Endodermal cell (in vitro differentiated cells): ENCODE measurements around the gene DEGS1. TPM values are rescaled to one million over a fixed set of nuclear protein-coding genes. Genes with fewer than 3 reads are reported as not detected.

ENCODE experiments used
- DNase-seq: peaks from one replicate; pipeline ENCODE4 v3.0.0-alpha.2; 2017
- H3K27ac ChIP-seq: 2 replicates; pipeline ENCODE4 v1.5.1; 2013; ENCODE audit warnings: mild to moderate bottlenecking, low read depth, low read length, moderate library complexity
- H3K27me3 ChIP-seq: 2 replicates; pipeline ENCODE4 v1.6.1; 2013; ENCODE audit warnings: mild to moderate bottlenecking, low read length, moderate library complexity; ENCODE audit not compliant: insufficient read depth, control insufficient read depth, poor library complexity, severe bottlenecking
- H3K36me3 ChIP-seq: 2 replicates; pipeline ENCODE4 v1.7.0; 2013; ENCODE audit warnings: mild to moderate bottlenecking, low read length, moderate library complexity; ENCODE audit not compliant: control insufficient read depth, insufficient read depth
- H3K4me1 ChIP-seq: one replicate; pipeline ENCODE4 v1.7.0; 2013; ENCODE audit warnings: low read length; ENCODE audit not compliant: control insufficient read depth, insufficient read depth
- H3K4me3 ChIP-seq: 2 replicates; pipeline ENCODE4 v1.5.1; 2013; ENCODE audit warnings: mild to moderate bottlenecking, low read length, moderate library complexity
- H3K9ac ChIP-seq: 2 replicates; pipeline ENCODE4 v1.6.1; 2013; ENCODE audit warnings: mild to moderate bottlenecking, low read length, moderate library complexity; ENCODE audit not compliant: poor library complexity, severe bottlenecking; ENCODE audit errors: extremely low read depth
- H3K9me3 ChIP-seq: 2 replicates; pipeline ENCODE4 v1.6.1; 2013; ENCODE audit warnings: mild to moderate bottlenecking, low read length, moderate library complexity; ENCODE audit not compliant: control insufficient read depth
- H3K27ac Mint-ChIP-seq: 2 replicates; pipeline ENCODE4 v1.8.0; 2020; ENCODE audit warnings: mixed read lengths
- H3K27me3 Mint-ChIP-seq: 2 replicates; pipeline ENCODE4 v1.8.0; 2021; ENCODE audit warnings: mild to moderate bottlenecking, mixed read lengths; ENCODE audit not compliant: insufficient read depth
- H3K36me3 Mint-ChIP-seq: 2 replicates; pipeline ENCODE4 v1.8.0; 2020; ENCODE audit warnings: low read depth, mixed read lengths
- H3K4me1 Mint-ChIP-seq: 2 replicates; pipeline ENCODE4 v1.8.0; 2020; ENCODE audit warnings: mixed read lengths
- H3K4me3 Mint-ChIP-seq: 2 replicates; pipeline ENCODE4 v1.8.0; 2020; ENCODE audit warnings: mild to moderate bottlenecking, moderate library complexity, mixed read lengths
- H3K9me3 Mint-ChIP-seq: 2 replicates; pipeline ENCODE4 v1.8.0; 2020; ENCODE audit warnings: mild to moderate bottlenecking, mixed read lengths
- CTCF ChIP-seq: fragments of 200-600 bp; sonication (generic); conservative IDR thresholded peaks from 2 replicates; pipeline ENCODE4 v1.5.0; 2021; ENCODE audit warnings: antibody characterized with exemption, mild to moderate bottlenecking
- WGBS, 2 experiments: methylation state at CpG; one replicate each; pipeline versions ENCODE4 v1.1.5 to v1.1.7; 2013; ENCODE audit warnings: missing lambda C conversion rate in 2 of 2, mixed read lengths in 1 of 2; ENCODE audit not compliant: insufficient coverage in 1 of 2, insufficient read length in 1 of 2; 5-methylcytosine and 5-hydroxymethylcytosine counted together
- total RNA-seq, 2 donors: library from RNA; stranded (reverse); fragmentation: NEBNext Ultra II Directional in 1 of 2; extraction: Animal tissue kit (Norgen Biotek cat#: 25700) in 1 of 2; gene quantifications; 2 replicates in 1 of 2; 3 replicates in 1 of 2; pipeline ENCODE4 v1.2.1, GENCODE V29; 2021

DEGS1 gene
- total RNA-seq, 2 donors from 2014 or later = 25.0 to 28.9 TPM

GRCh38 chr1:224170748-224171478 lies 12.1 kb upstream of the DEGS1 start:
- Mint-ChIP-seq H3K4me3 (no peak overlapping the region), H3K9me3 (peaks cover 4% of the 10 kb centered on the region), H3K27ac (no peak overlapping the region), H3K36me3 (peaks cover 1% of the 10 kb centered on the region), H3K4me1 (peaks cover 9% of the 10 kb centered on the region), H3K27me3 (peaks cover 13% of the 10 kb centered on the region)
- Histone ChIP-seq H3K9ac (no peak overlapping the region), H3K9me3 (no peaks in the 10 kb centered on the region), H3K27ac (no peak overlapping the region), H3K4me1 (no peaks in the 10 kb centered on the region), H3K36me3 (no peaks in the 10 kb centered on the region), H3K27me3 (no peaks in the 10 kb centered on the region), H3K4me3 (no peak overlapping the region)
- peak; percentile 70 for TF ChIP-seq CTCF
- WGBS, 2 experiments = 87 to 93% methylated on average over 8 to 9 of the region's 9 CpGs
- peak; percentile 73 for DNase-seq

GRCh38 chr1:224172229-224172628 lies 10.8 kb upstream of the DEGS1 start:
- Mint-ChIP-seq H3K4me3 (no peak overlapping the region), H3K4me1 (peaks cover 9% of the 10 kb centered on the region)
- H3K27ac ChIP-seq = no peak overlapping the region

GRCh38 chr1:224173523-224173922 lies 9.5 kb upstream of the DEGS1 start:
- Histone ChIP-seq H3K36me3 (no peaks in the 10 kb centered on the region), H3K4me3 (no peak overlapping the region), H3K4me1 (no peaks in the 10 kb centered on the region), H3K9ac (no peak overlapping the region), H3K27me3 (no peaks in the 10 kb centered on the region), H3K9me3 (no peaks in the 10 kb centered on the region), H3K27ac (no peak overlapping the region)
- no peak for TF ChIP-seq CTCF
- peaks cover 4% of the 10 kb centered on the region for H3K9me3 Mint-ChIP-seq
- WGBS, 2 experiments = 78 to 92% methylated on average over 5 of the region's 5 CpGs
- peaks cover 17% of the 10 kb centered on the region for H3K27me3 Mint-ChIP-seq
- no peak for DNase-seq
- H3K36me3 Mint-ChIP-seq = peaks cover 1% of the 10 kb centered on the region
- no peak overlapping the region for H3K27ac Mint-ChIP-seq
- no peak overlapping the region for H3K4me3 Mint-ChIP-seq
- H3K4me1 Mint-ChIP-seq = peaks cover 9% of the 10 kb centered on the region

More at GRCh38 chr1:224172229-224172628, 10.8 kb upstream of the DEGS1 start:
- no peak for DNase-seq
- Histone ChIP-seq H3K9ac (no peak overlapping the region), H3K4me1 (no peaks in the 10 kb centered on the region), H3K36me3 (no peaks in the 10 kb centered on the region), H3K27me3 (no peaks in the 10 kb centered on the region), H3K9me3 (no peaks in the 10 kb centered on the region), H3K4me3 (no peak overlapping the region)
- Mint-ChIP-seq H3K27ac (no peak overlapping the region), H3K27me3 (peaks cover 17% of the 10 kb centered on the region), H3K36me3 (peaks cover 1% of the 10 kb centered on the region), H3K9me3 (peaks cover 4% of the 10 kb centered on the region)
- no peak for TF ChIP-seq CTCF
- 92 to 97% methylated on average over 3 of the region's 3 CpGs for WGBS, 2 experiments
